Measurements from ENCODE around the gene TMEM125. TPM values are rescaled to one million over a fixed set of nuclear protein-coding genes. Genes with fewer than 3 reads are reported as not detected.

Gene TMEM125
- total RNA-seq, 1 experiment from 2014 or later: 3.1 TPM

GRCh38 chr1:43282220-43283195 lies 12.7 kb downstream of the TMEM125 start:
- POLR2A ChIA-PET: interaction anchor here (0.8 kb wide), 1 partner anchor 40 kb away, joined by 4 read pairs; no protein-coding TSS in a partner anchor
- Mint-ChIP-seq H3K36me3 (ENCODE audit: insufficient read depth, unreplicated experiment) (peaks cover 5% of the 10 kb centered on the region), H3K9me3 (ENCODE audit: unreplicated experiment) (no peaks in the 10 kb centered on the region), H3K4me1 (ENCODE audit: insufficient read depth, unreplicated experiment) (peaks cover 5% of the 10 kb centered on the region), H3K4me3 (ENCODE audit: unreplicated experiment) (no peak overlapping the region), H3K27ac (ENCODE audit: low read depth, unreplicated experiment) (no peak overlapping the region), H3K27me3 (ENCODE audit: insufficient read depth, unreplicated experiment) (no peaks in the 10 kb centered on the region)
- BruUV-seq (replicated peaks): no TSS peak
- CTCF ChIA-PET: no interaction called here
- TF ChIP-seq CTCF (IDR thresholded peaks at IDR 0.05; ENCODE audit: unreplicated experiment): no peak
- DNase-seq (ENCODE audit: unreplicated experiment): no peak
- intact Hi-C loops (cut with micrococcal nuclease): no loop called here

DNA sequence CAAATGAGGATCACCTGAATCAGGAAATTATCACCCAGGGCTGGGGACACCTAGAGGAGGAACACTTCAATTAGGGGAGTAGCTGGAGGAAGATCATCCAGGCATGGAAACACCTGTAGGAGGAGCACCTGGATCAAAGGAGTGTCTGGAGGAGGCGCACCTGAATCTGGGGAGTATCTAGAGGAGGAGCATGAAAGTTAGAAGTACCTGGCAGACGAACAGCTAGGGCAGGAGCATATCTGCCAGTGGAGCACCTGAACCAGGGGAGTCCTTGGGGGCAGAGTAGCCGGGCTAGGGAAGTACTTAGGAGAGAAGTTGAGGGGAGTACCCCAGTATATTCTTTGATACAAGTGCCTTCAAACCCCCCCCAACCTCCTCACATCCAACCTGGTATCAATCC lies 14.3 kb downstream of the TMEM125 start:
- Mint-ChIP-seq H3K4me3 (ENCODE audit: unreplicated experiment) (no peak overlapping the region), H3K9me3 (ENCODE audit: unreplicated experiment) (no peaks in the 10 kb centered on the region), H3K4me1 (ENCODE audit: insufficient read depth, unreplicated experiment) (peaks cover 5% of the 10 kb centered on the region), H3K27ac (ENCODE audit: low read depth, unreplicated experiment) (no peak overlapping the region), H3K36me3 (ENCODE audit: insufficient read depth, unreplicated experiment) (peaks cover 5% of the 10 kb centered on the region), H3K27me3 (ENCODE audit: insufficient read depth, unreplicated experiment) (no peaks in the 10 kb centered on the region)
- POLR2A ChIA-PET: interaction anchor here (1.0 to 1.5 kb wide), 2 partner anchors 14 to 84 kb away, joined by 3 to 4 read pairs; partner anchors contain the start of genes ELOVL1 and TMEM125
- CTCF ChIA-PET: interaction anchor here (4.3 kb wide), 1 partner anchor 11 kb away, joined by 24 read pairs; no protein-coding TSS in a partner anchor
- no peak for TF ChIP-seq CTCF (IDR thresholded peaks at IDR 0.05; ENCODE audit: unreplicated experiment)
- no peak for DNase-seq (ENCODE audit: unreplicated experiment)
- BruUV-seq (replicated peaks): no TSS peak
- intact Hi-C loops (cut with micrococcal nuclease): no loop called here

DNA sequence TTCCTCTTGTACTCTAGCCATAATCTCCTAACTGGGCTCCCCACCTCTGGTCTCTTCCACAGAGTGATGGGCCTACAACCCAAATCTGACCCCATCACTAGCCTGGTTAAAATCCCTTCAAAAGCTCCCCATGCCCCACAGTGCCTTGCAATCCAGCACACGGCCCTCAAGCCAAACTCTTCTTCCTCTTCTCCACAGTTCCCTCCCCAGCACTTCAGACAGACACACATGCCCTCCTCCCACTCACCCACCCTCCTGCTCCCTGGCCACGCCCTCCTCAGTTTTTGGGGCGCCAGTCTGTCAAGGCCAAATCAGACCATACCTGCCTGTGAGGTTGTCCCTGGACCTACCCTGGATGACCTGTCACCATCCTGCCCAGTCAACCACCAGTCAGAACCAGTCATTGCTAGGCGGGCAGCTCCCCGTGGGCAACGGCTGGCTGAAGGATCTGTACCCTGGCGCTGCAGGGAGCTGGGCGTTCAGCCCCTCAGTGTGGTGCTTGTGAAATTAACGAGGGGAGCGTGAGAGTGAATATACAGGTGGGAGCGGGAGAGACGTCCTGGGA lies 14.8 kb downstream of the TMEM125 start:
- ChIA-PET CTCF (interaction anchor here (0.7 to 4.3 kb wide), 9 partner anchors 10 to 144 kb away, joined by 3 to 24 read pairs (median 3); no protein-coding TSS in a partner anchor), POLR2A (interaction anchor here (0.5 to 1.5 kb wide), 5 partner anchors 15 to 91 kb away, joined by 3 to 10 read pairs (median 4); partner anchors contain the start of genes CDC20, ELOVL1 and TMEM125)
- Mint-ChIP-seq H3K36me3 (ENCODE audit: insufficient read depth, unreplicated experiment) (peaks cover 5% of the 10 kb centered on the region), H3K9me3 (ENCODE audit: unreplicated experiment) (no peaks in the 10 kb centered on the region), H3K27ac (ENCODE audit: low read depth, unreplicated experiment) (no peak overlapping the region), H3K4me3 (ENCODE audit: unreplicated experiment) (no peak overlapping the region), H3K27me3 (ENCODE audit: insufficient read depth, unreplicated experiment) (no peaks in the 10 kb centered on the region), H3K4me1 (ENCODE audit: insufficient read depth, unreplicated experiment) (peaks cover 5% of the 10 kb centered on the region)
- no peak for DNase-seq (ENCODE audit: unreplicated experiment)
- intact Hi-C loops (cut with micrococcal nuclease): no loop called here
- BruUV-seq (replicated peaks): no TSS peak
- no peak for TF ChIP-seq CTCF (IDR thresholded peaks at IDR 0.05; ENCODE audit: unreplicated experiment)

Data from MCF 10A (cell line).